IMR-90 (cell line): ENCODE data around the gene THBS4. TPM values are rescaled to one million over a fixed set of nuclear protein-coding genes. Genes with fewer than 3 reads are reported as not detected.

Experiments used
- ATAC-seq: fragments of 200-7000 bp; cut with Tn5 transposase; 2 replicates; pipeline ENCODE4 v1.9.1; 2020; ENCODE audit warnings: low read depth, mild to moderate bottlenecking, moderate library complexity
- BruUV-seq: library from RNA; stranded (reverse); fragments of 400-500 nt; replicated peaks from 2 replicates; lab custom pipeline; 2021; lab: Mats Ljungman, UMichigan
- CTCF ChIA-PET: fragments of 300-600 bp; formaldehyde crosslinking; extraction: SDS; loops from one replicate; lab custom pipeline; 2021; ENCODE audit warnings: antibody characterized with exemption; lab: Yijun Ruan, JAX
- POLR2A ChIA-PET: fragments of 300-600 bp; sonication (Branson Sonifier 250); formaldehyde crosslinking; loops from one replicate; lab custom pipeline; 2022; ENCODE audit warnings: antibody characterized with exemption; ENCODE audit not compliant: unreplicated experiment; lab: Charles Lee
- DNase-seq: peaks from one replicate; pipeline ENCODE4 v3.0.0; 2013
- H2AFZ ChIP-seq: replicated peaks from 2 replicates; pipeline ENCODE3; 2013; ENCODE audit warnings: low read length, mild to moderate bottlenecking; ENCODE audit not compliant: poor library complexity
- H2AK5ac ChIP-seq: 2 replicates; pipeline ENCODE4 v1.6.1; 2013; ENCODE audit warnings: low read depth, low read length, inconsistent platforms
- H2AK9ac ChIP-seq: replicated peaks from 2 replicates; pipeline ENCODE3; 2013; ENCODE audit warnings: mild to moderate bottlenecking, low read depth, low read length, moderate library complexity; ENCODE audit not compliant: poor library complexity
- H2BK120ac ChIP-seq: 2 replicates; pipeline ENCODE4 v1.6.1; 2013; ENCODE audit warnings: low read depth, low read length, inconsistent platforms
- H2BK15ac ChIP-seq: 3 replicates; pipeline ENCODE4 v1.6.1; 2013; ENCODE audit warnings: low read depth, low read length, inconsistent platforms
- H2BK20ac ChIP-seq: 2 replicates; pipeline ENCODE4 v1.6.1; 2013; ENCODE audit warnings: low read depth, mild to moderate bottlenecking, inconsistent platforms, low read length, moderate library complexity
- H2BK5ac ChIP-seq: 2 replicates; pipeline ENCODE4 v1.6.1; 2013; ENCODE audit warnings: mild to moderate bottlenecking, low read depth, low read length, inconsistent platforms; ENCODE audit not compliant: poor library complexity, severe bottlenecking
- H3K14ac ChIP-seq: replicated peaks from 2 replicates; pipeline ENCODE4 v1.6.1; 2013; ENCODE audit warnings: low read depth, low read length, inconsistent platforms
- H3K18ac ChIP-seq: 2 replicates; pipeline ENCODE4 v1.6.1; 2013; ENCODE audit warnings: low read depth, low read length, control low read depth
- H3K23ac ChIP-seq: 2 replicates; pipeline ENCODE4 v1.6.1; 2013; ENCODE audit warnings: low read depth, low read length, inconsistent platforms
- H3K27ac ChIP-seq: 2 replicates; pipeline ENCODE4 v1.5.1; 2013; ENCODE audit warnings: mild to moderate bottlenecking, control low read depth, low read length; ENCODE audit not compliant: insufficient read depth
- H3K27me3 ChIP-seq: 2 replicates; pipeline ENCODE4 v1.6.1; 2013; ENCODE audit warnings: low read length; ENCODE audit not compliant: control insufficient read depth, insufficient read depth
- H3K36me3 ChIP-seq: 2 replicates; pipeline ENCODE4 v1.6.1; 2013; ENCODE audit warnings: low read length, mixed read lengths; ENCODE audit not compliant: control insufficient read depth, insufficient read depth
- H3K4ac ChIP-seq: 2 replicates; pipeline ENCODE4 v1.6.1; 2013; ENCODE audit warnings: low read depth, low read length, inconsistent platforms
- H3K4me1 ChIP-seq: 2 replicates; pipeline ENCODE4 v1.6.1; 2013; ENCODE audit warnings: low read length, mixed read lengths; ENCODE audit not compliant: control insufficient read depth, insufficient read depth
- H3K4me2 ChIP-seq: 2 replicates; pipeline ENCODE4 v1.6.1; 2013; ENCODE audit warnings: low read depth, mild to moderate bottlenecking, control low read depth, low read length, moderate library complexity
- H3K4me3 ChIP-seq: 2 replicates; pipeline ENCODE4 v1.5.1; 2013; ENCODE audit warnings: low read depth, mild to moderate bottlenecking, control low read depth, low read length, moderate library complexity; ENCODE audit not compliant: insufficient read depth
- H3K56ac ChIP-seq: 2 replicates; pipeline ENCODE4 v1.6.1; 2013; ENCODE audit warnings: low read length, inconsistent platforms; ENCODE audit not compliant: insufficient read depth; ENCODE audit errors: extremely low read depth
- H3K79me1 ChIP-seq, 2 experiments: 2 replicates each; pipeline ENCODE4 v1.6.1; 2013; ENCODE audit warnings: low read length in 2 of 2, inconsistent platforms in 1 of 2, low read depth in 1 of 2
- H3K9ac ChIP-seq: 2 replicates; pipeline ENCODE4 v1.6.1; 2013; ENCODE audit warnings: low read depth, low read length, control low read depth
- H3K9me1 ChIP-seq: 2 replicates; pipeline ENCODE4 v1.6.1; 2013; ENCODE audit warnings: low read length, inconsistent platforms; ENCODE audit not compliant: insufficient read depth
- H3K9me3 ChIP-seq: 2 replicates; pipeline ENCODE4 v1.6.1; 2013; ENCODE audit warnings: low read length; ENCODE audit not compliant: control insufficient read depth, insufficient read depth
- H4K20me1 ChIP-seq: 2 replicates; pipeline ENCODE4 v1.6.1; 2013; ENCODE audit warnings: low read length, inconsistent platforms; ENCODE audit not compliant: insufficient read depth
- H4K5ac ChIP-seq: 2 replicates; pipeline ENCODE4 v1.6.1; 2013; ENCODE audit warnings: mild to moderate bottlenecking, low read depth, low read length, control low read depth
- H4K8ac ChIP-seq, 2 experiments: 2 replicates each; pipeline ENCODE4 v1.6.1; 2013; ENCODE audit warnings: low read depth in 2 of 2, low read length in 2 of 2, control low read depth in 1 of 2, inconsistent platforms in 1 of 2
- H4K91ac ChIP-seq: 2 replicates; pipeline ENCODE4 v1.6.1; 2013; ENCODE audit warnings: low read depth, low read length, inconsistent platforms; ENCODE audit not compliant: insufficient read depth
- CEBPB ChIP-seq: IDR thresholded peaks from 2 replicates; pipeline ENCODE4 v1.6.1; 2012; ENCODE audit warnings: low read depth, low read length, improper control_type of control experiment
- CHD1 ChIP-seq: IDR thresholded peaks from 2 replicates; pipeline ENCODE4 v1.6.1; 2012; ENCODE audit warnings: low read depth, low read length, improper control_type of control experiment
- ELK1 ChIP-seq: fragments of 150-350 bp; IDR thresholded peaks from 2 replicates; pipeline ENCODE4 v1.6.1; 2016; ENCODE audit warnings: low read depth, mild to moderate bottlenecking, low read length, moderate library complexity, borderline replicate concordance
- FOS ChIP-seq: fragments of 150-350 bp; IDR thresholded peaks from 2 replicates; pipeline ENCODE4 v1.6.1; 2016; ENCODE audit warnings: low read depth, low read length
- MAFK ChIP-seq: IDR thresholded peaks from 2 replicates; pipeline ENCODE4 v1.6.1; 2012; ENCODE audit warnings: low read depth, low read length, improper control_type of control experiment
- MAZ ChIP-seq: IDR thresholded peaks from 2 replicates; pipeline ENCODE4 v1.6.1; 2012; ENCODE audit warnings: low read depth, mild to moderate bottlenecking, low read length, improper control_type of control experiment, moderate library complexity, borderline replicate concordance
- MXI1 ChIP-seq: IDR thresholded peaks from 2 replicates; pipeline ENCODE4 v1.6.1; 2012; ENCODE audit warnings: low read depth, mild to moderate bottlenecking, low read length, moderate library complexity, borderline replicate concordance
- NFE2L2 ChIP-seq: fragments of 150-350 bp; IDR thresholded peaks from 2 replicates; pipeline ENCODE4 v1.6.1; 2016; ENCODE audit warnings: low read depth, mild to moderate bottlenecking, low read length
- POLR2A ChIP-seq: IDR thresholded peaks from 2 replicates; pipeline ENCODE4 v1.6.1; 2012; ENCODE audit warnings: mild to moderate bottlenecking, low read depth, low read length
- RAD21 ChIP-seq: IDR thresholded peaks from 2 replicates; pipeline ENCODE4 v1.6.1; 2012; ENCODE audit warnings: low read length, improper control_type of control experiment
- RCOR1 ChIP-seq: IDR thresholded peaks from 2 replicates; pipeline ENCODE4 v1.6.1; 2012; ENCODE audit warnings: mild to moderate bottlenecking, low read length, improper control_type of control experiment; ENCODE audit not compliant: insufficient replicate concordance
- SMC3 ChIP-seq: fragments of 150-350 bp; IDR thresholded peaks from 2 replicates; pipeline ENCODE4 v1.6.1; 2016; ENCODE audit warnings: low read depth, mild to moderate bottlenecking, antibody characterized with exemption, low read length, moderate library complexity
- USF2 ChIP-seq: fragments of 150-350 bp; IDR thresholded peaks from 2 replicates; pipeline ENCODE4 v1.6.1; 2017; ENCODE audit warnings: mild to moderate bottlenecking, antibody characterized with exemption, low read length, low read depth
- WGBS, 2 experiments: methylation state at CpG; one replicate each; pipeline versions ENCODE4 v1.1.5 to v1.1.7; 2013; ENCODE audit warnings: missing lambda C conversion rate in 2 of 2; ENCODE audit not compliant: insufficient read length in 1 of 2; ENCODE audit errors: extremely low coverage in 2 of 2; 5-methylcytosine and 5-hydroxymethylcytosine counted together
- dilution Hi-C: fragments of 300-500 bp; cut with HindIII; formaldehyde crosslinking; loops from one replicate; pipeline ENCODE4 v1.14.3; 2018; ENCODE audit warnings: low sequenced_read_pairs; ENCODE audit not compliant: unreplicated experiment
- in situ Hi-C: fragments of 300-500 bp; cut with MboI; formaldehyde crosslinking; loops from 3 replicates; pipeline ENCODE4 v1.14.3; 2019; ENCODE audit warnings: low sequenced_read_pairs, inconsistent platforms, mixed read lengths
- intact Hi-C: fragments of 100-400 bp; cut with micrococcal nuclease; formaldehyde crosslinking; loops from 2 replicates; pipeline ENCODE4 v1.10.0; 2022
- polyA plus RNA-seq, 3 experiments: library from polyadenylated mRNA; depleted of rRNA; stranded (reverse); fragments of >200 nt; gene quantifications; 2 replicates each; pipeline ENCODE4 v1.2.3, GENCODE V29; 2012; ENCODE audit warnings: low replicate concordance in 1 of 3
- total RNA-seq: library from RNA; depleted of rRNA; stranded (reverse); fragments of >200 nt; gene quantifications from 2 replicates; pipeline ENCODE4 v1.2.3, GENCODE V29; 2012

THBS4 gene
- total and polyA plus RNA-seq, 2 of the 4 experiments (the other 2 are of a cell fraction): 0.90 to 0.92 TPM

- POLR2A ChIA-PET: no interaction called here
- no peak overlapping the region for H3K9ac ChIP-seq
Observed at GRCh38 chr5:80103371-80103770, 68.2 kb downstream of the THBS4 start.

More at GRCh38 chr5:80103371-80103770, 68.2 kb downstream of the THBS4 start:
- H4K20me1 ChIP-seq: no peaks in the 10 kb centered on the region
- intact Hi-C loops: no loop called here
- BruUV-seq: no TSS peak
- no peak overlapping the region for H2AK5ac ChIP-seq
- no peak overlapping the region for H2BK120ac ChIP-seq
- H4K8ac ChIP-seq: no peak overlapping the region
- no peak overlapping the region for H3K18ac ChIP-seq
- H3K9me1 ChIP-seq: no peaks in the 10 kb centered on the region
- H3K56ac ChIP-seq: no peak overlapping the region
- in situ Hi-C loops: no loop called here
- H3K9me3 ChIP-seq: no peaks in the 10 kb centered on the region
- H3K4ac ChIP-seq: no peak overlapping the region
- H2AFZ ChIP-seq: no peak overlapping the region
- ATAC-seq: no peak
- dilution Hi-C loops: no loop called here
- H4K91ac ChIP-seq: no peak overlapping the region
- CTCF ChIA-PET: interaction anchor here (1.0 kb wide), 1 partner anchor 177 kb away, joined by 5 read pairs; no protein-coding TSS in a partner anchor
- no peaks in the 10 kb centered on the region for H3K36me3 ChIP-seq
- no peak overlapping the region for H3K4me2 ChIP-seq
- H3K4me3 ChIP-seq: no peak overlapping the region
- no CpG with 5 or more reads among the region's 6 CpGs for WGBS, 2 experiments
- H2BK15ac ChIP-seq: no peak overlapping the region
- H4K5ac ChIP-seq: no peak overlapping the region
- TF ChIP-seq ELK1: no peak
- no peak for TF ChIP-seq CHD1
- no peak for TF ChIP-seq MAFK
- TF ChIP-seq MXI1: no peak
- TF ChIP-seq USF2: no peak
- no peak for TF ChIP-seq POLR2A
- TF ChIP-seq FOS: no peak
- TF ChIP-seq CEBPB: no peak
- TF ChIP-seq SMC3: no peak
- TF ChIP-seq RAD21: no peak
- TF ChIP-seq RCOR1: no peak
- TF ChIP-seq NFE2L2: no peak
- no peak for TF ChIP-seq MAZ
- no peak overlapping the region for H2AK9ac ChIP-seq
- no peak overlapping the region for H3K23ac ChIP-seq
- peaks cover 10% of the 10 kb centered on the region for H3K27me3 ChIP-seq
- H3K79me1 ChIP-seq: no peaks in the 10 kb centered on the region
- no peak for DNase-seq
- no peak overlapping the region for H2BK5ac ChIP-seq
- H3K27ac ChIP-seq: no peak overlapping the region
- H2BK20ac ChIP-seq: no peak overlapping the region
- H3K4me1 ChIP-seq: no peaks in the 10 kb centered on the region
- H3K14ac ChIP-seq: no peak overlapping the region
